Liver (tissue), 9 donors: ENCODE measurements around the gene ARSB. TPM values are rescaled to one million over a fixed set of nuclear protein-coding genes. Genes with fewer than 3 reads are reported as not detected.
A peak's percentile ranks its signal among the peaks of the same experiment; 100 is the strongest.

ENCODE experiments used
- DNase-seq: peaks from one replicate; pipeline ENCODE4 v3.0.0-alpha.2; 2017; ENCODE audit warnings: low spot score
- H3K27ac ChIP-seq, 2 donors: one replicate each; pipeline ENCODE4 v1.7.0; 2013; ENCODE audit warnings: inconsistent platforms in 2 of 2, low read length in 2 of 2, control low read depth in 1 of 2, low read depth in 1 of 2, mild to moderate bottlenecking in 1 of 2
- H3K27me3 ChIP-seq, 4 donors: one replicate each; pipeline versions ENCODE4 v1.6.1 to v1.7.0; 2013; ENCODE audit warnings: low read length in 3 of 4, inconsistent platforms in 1 of 4, mild to moderate bottlenecking in 1 of 4, moderate library complexity in 1 of 4; ENCODE audit not compliant: control insufficient read depth in 4 of 4, insufficient read depth in 4 of 4
- H3K36me3 ChIP-seq, 4 donors: one replicate each; pipeline versions ENCODE4 v1.6.1 to v1.7.0; 2013; ENCODE audit warnings: low read length in 3 of 4, mild to moderate bottlenecking in 3 of 4, low read depth in 1 of 4, moderate library complexity in 1 of 4; ENCODE audit not compliant: control insufficient read depth in 4 of 4, insufficient read depth in 3 of 4
- H3K4me1 ChIP-seq, 4 donors: one replicate each; pipeline versions ENCODE4 v1.6.1 to v1.7.0; 2013; ENCODE audit warnings: low read length in 3 of 4, mild to moderate bottlenecking in 3 of 4, moderate library complexity in 1 of 4; ENCODE audit not compliant: control insufficient read depth in 4 of 4, insufficient read depth in 4 of 4
- H3K4me3 ChIP-seq, 3 donors: one replicate each; pipeline versions ENCODE4 v1.6.1 to v1.7.0; 2013; ENCODE audit warnings: low read length in 3 of 3, control low read depth in 1 of 3, low read depth in 1 of 3, mild to moderate bottlenecking in 1 of 3
- H3K9ac ChIP-seq, 2 donors: one replicate each; pipeline ENCODE4 v1.7.0; 2013; ENCODE audit warnings: low read length in 2 of 2, mild to moderate bottlenecking in 2 of 2, moderate library complexity in 2 of 2, control low read depth in 1 of 2, low read depth in 1 of 2
- H3K9me3 ChIP-seq, 4 donors: one replicate each; pipeline versions ENCODE4 v1.6.1 to v1.7.0; 2013; ENCODE audit warnings: low read length in 3 of 4; ENCODE audit not compliant: control insufficient read depth in 4 of 4
- ATF3 ChIP-seq: IDR thresholded peaks from 2 replicates; pipeline ENCODE4 v1.6.1; 2016; ENCODE audit warnings: antibody characterized with exemption
- CTCF ChIP-seq: fragments of 150-350 bp; IDR thresholded peaks from 2 replicates; pipeline ENCODE4 v1.5.1; 2017; ENCODE audit warnings: improper control_type of control experiment, low read depth, low read length; ENCODE audit not compliant: missing input control
- EGR1 ChIP-seq, 2 donors: IDR thresholded peaks; 2 replicates each; pipeline ENCODE4 v1.6.1; 2016 to 2018; ENCODE audit warnings: antibody characterized with exemption in 2 of 2, low read depth in 2 of 2
- FOXA1 ChIP-seq: IDR thresholded peaks from 2 replicates; pipeline ENCODE4 v1.6.1; 2016; ENCODE audit warnings: antibody characterized with exemption
- GABPA ChIP-seq, 2 donors: IDR thresholded peaks in 1 of 2; conservative IDR thresholded peaks in 1 of 2; 2 replicates each; pipeline ENCODE4 v1.6.1; 2016; ENCODE audit warnings: antibody characterized with exemption in 2 of 2, mild to moderate bottlenecking in 1 of 2, moderate library complexity in 1 of 2
- HNF4A ChIP-seq, 2 donors: conservative IDR thresholded peaks; 2 replicates each; pipeline ENCODE4 v1.6.1; 2016; ENCODE audit warnings: antibody characterized with exemption in 2 of 2, mild to moderate bottlenecking in 2 of 2
- HNF4G ChIP-seq: IDR thresholded peaks from 2 replicates; pipeline ENCODE4 v1.6.1; 2016; ENCODE audit warnings: antibody characterized with exemption
- JUND ChIP-seq, 2 donors: IDR thresholded peaks; 2 replicates each; pipeline ENCODE4 v1.6.1; 2016; ENCODE audit warnings: antibody characterized with exemption in 2 of 2
- MAX ChIP-seq: IDR thresholded peaks from 2 replicates; pipeline ENCODE4 v1.6.1; 2016; ENCODE audit warnings: antibody characterized with exemption
- NR2F2 ChIP-seq: IDR thresholded peaks from 2 replicates; pipeline ENCODE4 v1.6.1; 2016; ENCODE audit warnings: antibody characterized with exemption
- RAD21 ChIP-seq, 2 donors: IDR thresholded peaks; 2 replicates each; pipeline ENCODE4 v1.6.1; 2016; ENCODE audit warnings: antibody characterized with exemption in 2 of 2, mild to moderate bottlenecking in 2 of 2
- REST ChIP-seq: IDR thresholded peaks from 2 replicates; pipeline ENCODE4 v1.6.1; 2016; ENCODE audit warnings: antibody characterized with exemption, mild to moderate bottlenecking
- RXRA ChIP-seq, 2 donors: IDR thresholded peaks; 2 replicates each; pipeline ENCODE4 v1.6.1; 2017 to 2018; ENCODE audit warnings: antibody characterized with exemption in 2 of 2, mild to moderate bottlenecking in 1 of 2
- SP1 ChIP-seq: IDR thresholded peaks from 2 replicates; pipeline ENCODE4 v1.6.1; 2018; ENCODE audit warnings: antibody characterized with exemption, mild to moderate bottlenecking
- YY1 ChIP-seq: IDR thresholded peaks from 2 replicates; pipeline ENCODE4 v1.6.1; 2016; ENCODE audit warnings: antibody characterized with exemption, mild to moderate bottlenecking
- ZBTB33 ChIP-seq: IDR thresholded peaks from 2 replicates; pipeline ENCODE4 v1.6.1; 2016; ENCODE audit warnings: antibody characterized with exemption
- WGBS: extraction: QIAGEN DNeasy Blood & Tissue Kit; methylation state at CpG from one replicate; pipeline ENCODE4 v1.1.7; 2013; 5-methylcytosine and 5-hydroxymethylcytosine counted together
- polyA plus RNA-seq, 2 donors: library from polyadenylated mRNA; stranded (reverse) in 1 of 2; unstranded in 1 of 2; fragments of 200-250 nt in 1 of 2; fragments of >200 nt in 1 of 2; fragmentation: Nextera tagmentation in 1 of 2; extraction: Ambion mirVana in 1 of 2; gene quantifications; one replicate each; pipeline versions ENCODE4 v1.2.1 to v1.2.3, GENCODE V29; 2013 to 2015
- total RNA-seq, 2 donors: library from RNA; depleted of rRNA; stranded (reverse); fragments of >200 nt; gene quantifications; one replicate each; pipeline ENCODE4 v1.2.3, GENCODE V29; 2014
- donor health status: healthy.
- donor health status: healthy.
- donor health status: healthy.
- donor health status: healthy.
- donor health status: healthy.

The ARSB gene
- total and polyA plus RNA-seq, 4 donors, result 3.5 to 26.2 (median 8.7) TPM

GRCh38 chr5:78893940-78894677 is 91.0 kb downstream of the ARSB start:
- Histone ChIP-seq H3K27ac (no peak overlapping the region), H3K9me3 (no peaks in the 10 kb centered on the region), H3K27me3 (no peaks in the 10 kb centered on the region), H3K36me3 (no peaks in the 10 kb centered on the region), H3K9ac (no peak overlapping the region), H3K4me3 (no peak overlapping the region), H3K4me1 (peaks cover 0 to 4% (median 1%) of the 10 kb centered on the region in 4 donors)
- WGBS, result 85% methylated on average over 4 of the region's 4 CpGs
- DNase-seq, result no peak
- TF ChIP-seq ZBTB33 (no peak), MAX (no peak), GABPA (IDR thresholded peaks at IDR 0.05 in 1 of 2, conservative IDR thresholded peaks at IDR 0.05 in 1 of 2) (no peak), HNF4A (conservative IDR thresholded peaks at IDR 0.05) (no peak)

GRCh38 chr5:78890667-78891379 is 94.3 kb downstream of the ARSB start:
- no peak overlapping the region for H3K27ac ChIP-seq
- no peak overlapping the region for H3K9ac ChIP-seq
- H3K9me3 ChIP-seq, result no peaks in the 10 kb centered on the region
- H3K4me3 ChIP-seq, result no peak overlapping the region
- no peaks in the 10 kb centered on the region for H3K36me3 ChIP-seq
- H3K27me3 ChIP-seq, result no peaks in the 10 kb centered on the region
- H3K4me1 ChIP-seq, result peaks cover 0 to 4% (median 1%) of the 10 kb centered on the region in 4 donors
- TF ChIP-seq MAX, result no peak
- TF ChIP-seq RXRA (IDR thresholded peaks at IDR 0.05), result peak in 1 of 2 donors; percentile 69
- no peak for TF ChIP-seq SP1
- peak; percentile 41 for TF ChIP-seq HNF4A (conservative IDR thresholded peaks at IDR 0.05)
- TF ChIP-seq NR2F2, result no peak
- no peak for DNase-seq
- 52% methylated on average over 3 of the region's 3 CpGs for WGBS

GRCh38 chr5:78889369-78890140 is 95.6 kb downstream of the ARSB start:
- H3K9me3 ChIP-seq, result no peaks in the 10 kb centered on the region
- peaks cover 0 to 4% (median 1%) of the 10 kb centered on the region in 4 donors for H3K4me1 ChIP-seq
- H3K9ac ChIP-seq, result no peak overlapping the region
- DNase-seq, result no peak
- H3K27me3 ChIP-seq, result no peaks in the 10 kb centered on the region
- no peaks in the 10 kb centered on the region for H3K36me3 ChIP-seq
- WGBS, result 91% methylated on average over 6 of the region's 6 CpGs
- H3K4me3 ChIP-seq, result no peak overlapping the region
- no peak overlapping the region for H3K27ac ChIP-seq
- no peak for TF ChIP-seq NR2F2
- no peak for TF ChIP-seq SP1
- no peak for TF ChIP-seq CTCF
- no peak for TF ChIP-seq MAX
- TF ChIP-seq HNF4A (conservative IDR thresholded peaks at IDR 0.05), result no peak
- no peak for TF ChIP-seq ATF3
- TF ChIP-seq HNF4G, result no peak
- no peak for TF ChIP-seq RAD21 (IDR thresholded peaks at IDR 0.05)
- TF ChIP-seq FOXA1, result no peak
- TF ChIP-seq EGR1 (IDR thresholded peaks at IDR 0.05; ENCODE audit: low read depth in 2 of 2), result no peak
- no peak for TF ChIP-seq YY1
- no peak for TF ChIP-seq JUND (IDR thresholded peaks at IDR 0.05)
- no peak for TF ChIP-seq REST
